Measurements from ENCODE around the gene GRK5.
"Not testable (repeated sequence)": the region's sequence is repeated elsewhere in the genome, so short reads cannot be mapped to it uniquely, and the experiment has no call there.

The GRK5 gene

DNA sequence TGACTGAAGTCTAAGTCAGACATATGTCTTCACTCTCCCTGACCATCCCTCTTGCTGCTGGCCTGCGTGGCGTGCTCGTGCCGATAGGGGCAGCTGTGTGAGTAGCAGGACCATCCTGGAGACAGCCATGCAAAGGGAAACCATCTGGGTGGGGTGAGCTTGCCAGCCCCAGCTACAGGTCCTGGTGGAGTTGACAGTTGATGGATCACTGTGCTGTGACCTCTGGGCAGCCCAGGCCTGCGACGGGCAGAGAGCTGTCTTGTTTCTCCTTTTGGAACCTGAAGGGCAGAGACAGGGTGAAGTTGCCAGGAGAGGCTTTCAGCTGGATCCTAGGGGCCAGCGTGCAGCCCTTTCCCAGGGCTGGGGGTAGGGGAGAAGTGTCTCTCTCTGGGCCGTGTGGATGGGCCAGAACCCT, 44.7 kb downstream of the GRK5 start:
- no peak for DNase-seq

DNA sequence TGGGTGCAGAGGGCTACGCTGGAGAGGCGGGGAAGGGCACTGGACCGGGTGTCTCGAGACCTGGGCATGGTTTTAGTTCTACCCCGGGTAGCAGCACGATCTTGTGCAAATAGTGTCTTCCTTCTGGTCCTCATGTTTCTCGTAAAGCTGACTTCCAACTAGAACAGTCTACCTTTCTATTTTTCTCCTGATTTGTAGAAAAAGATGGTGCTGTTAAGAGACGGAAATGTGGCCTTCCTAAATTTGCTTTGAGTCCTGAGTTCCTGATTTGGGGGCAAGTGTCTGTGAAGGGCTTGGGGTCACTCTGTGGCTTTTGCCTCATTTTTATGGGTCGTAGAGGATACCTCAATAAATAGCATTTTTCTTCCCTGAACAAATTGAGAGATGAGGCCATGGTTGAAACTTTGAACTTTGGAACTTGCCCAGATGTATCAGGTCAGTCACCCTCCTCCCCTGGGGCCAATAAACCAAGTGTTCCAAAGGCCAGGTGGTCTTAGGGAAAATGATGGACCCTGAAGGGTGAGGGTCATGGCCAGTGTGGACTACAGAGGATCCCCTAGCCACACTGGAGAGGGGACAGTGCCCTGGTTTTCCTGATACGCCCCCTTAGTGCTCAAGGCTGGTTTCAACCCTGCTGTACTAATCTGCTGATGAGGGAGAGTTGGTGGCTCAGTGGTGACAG, 45.2 kb downstream of the GRK5 start:
- DNase-seq = no peak

DNA sequence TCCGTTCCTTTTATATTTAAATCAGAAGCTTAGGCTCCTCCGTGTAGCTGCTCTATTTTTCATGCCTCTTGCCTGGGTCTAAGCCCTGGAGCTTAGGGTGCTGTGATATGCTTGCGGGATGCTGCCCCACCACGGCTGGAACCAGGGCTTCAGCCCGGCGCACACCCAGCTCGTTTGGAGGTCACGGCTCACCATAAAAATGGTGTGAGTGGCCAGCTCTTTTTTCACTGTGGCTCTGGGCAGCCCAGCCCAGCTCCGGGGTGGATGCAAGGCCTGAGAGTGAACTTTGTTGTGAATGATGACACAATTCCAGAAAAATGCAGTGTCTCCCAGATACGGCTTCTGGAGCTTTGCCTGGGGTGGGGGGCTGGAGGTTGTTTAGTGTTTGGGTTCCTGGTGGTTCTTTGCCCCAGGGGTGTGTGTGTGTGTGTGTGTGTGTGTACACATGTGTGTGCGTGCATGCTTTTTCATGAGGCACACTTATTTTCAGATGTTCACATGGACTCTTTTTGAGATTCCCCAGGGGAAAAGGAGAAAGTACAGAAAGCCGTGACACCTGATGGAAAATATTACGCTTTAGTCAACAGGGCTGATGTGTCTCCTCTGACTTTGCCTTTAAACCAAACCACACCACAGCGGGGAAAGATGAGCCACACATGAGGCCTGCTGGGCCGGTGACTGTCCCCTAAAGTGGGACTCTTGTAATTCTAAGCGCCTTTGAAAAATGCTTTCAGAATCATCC, 46.2 kb downstream of the GRK5 start:
- no peak for DNase-seq

DNA sequence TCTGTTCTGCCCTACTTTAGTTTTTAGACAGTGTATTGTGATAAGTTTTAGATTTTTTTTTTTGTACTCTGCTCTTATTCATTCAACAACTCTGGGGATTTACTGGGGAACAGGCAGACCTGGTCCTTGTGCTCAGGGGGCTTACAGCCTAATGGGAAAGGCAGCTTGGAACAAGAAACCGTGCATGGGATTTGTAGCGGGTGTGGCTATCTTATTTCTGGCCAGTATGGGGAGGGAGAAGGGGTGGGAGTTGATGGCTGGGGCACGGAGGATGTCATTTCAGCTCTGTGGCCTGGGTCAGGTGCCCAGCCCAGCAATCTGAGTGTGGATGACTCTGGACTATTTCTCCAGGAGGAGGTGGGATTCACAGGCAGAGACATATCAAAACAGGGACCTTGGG, 47.0 kb downstream of the GRK5 start:
- no peak for DNase-seq

DNA sequence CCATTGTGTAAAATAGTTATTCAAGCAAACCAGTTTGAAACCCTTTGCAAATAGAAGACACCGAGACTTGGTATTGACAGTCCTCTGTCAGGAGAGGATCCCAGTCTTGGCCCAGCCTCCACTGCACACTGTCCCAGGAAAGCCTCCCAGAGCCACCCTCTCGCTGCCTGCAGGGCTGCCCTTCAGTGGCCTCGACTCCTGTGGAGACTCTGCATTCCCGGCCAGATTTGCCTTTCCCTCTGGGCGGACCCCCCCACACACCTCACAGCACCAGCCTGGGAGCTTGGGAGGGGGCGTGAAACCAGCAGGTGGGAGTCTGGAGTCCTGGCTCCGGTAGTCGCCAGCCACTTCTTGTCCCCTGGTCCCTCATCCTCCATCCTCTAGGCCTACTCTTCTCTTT, 48.7 kb downstream of the GRK5 start:
- no peak for DNase-seq

DNA sequence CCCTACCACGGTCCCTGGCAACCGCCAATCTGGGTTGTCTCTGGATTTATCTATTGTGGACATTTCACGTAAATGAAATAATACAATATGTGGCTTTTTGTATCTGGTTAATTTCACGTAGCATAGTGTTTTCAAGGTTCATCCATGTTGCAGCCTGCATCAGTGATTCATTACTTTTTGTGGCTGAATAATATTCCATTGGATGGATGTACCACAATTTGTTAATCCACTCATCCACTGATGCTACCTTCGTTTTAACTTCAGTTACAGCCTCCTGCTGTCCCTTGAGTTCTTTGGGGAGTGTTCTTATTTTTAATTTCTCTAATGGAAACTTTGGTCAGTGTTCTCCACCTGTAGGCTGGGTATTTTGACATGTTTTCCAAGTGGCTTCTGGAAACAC, 49.5 kb downstream of the GRK5 start:
- DNase-seq = no peak

DNA sequence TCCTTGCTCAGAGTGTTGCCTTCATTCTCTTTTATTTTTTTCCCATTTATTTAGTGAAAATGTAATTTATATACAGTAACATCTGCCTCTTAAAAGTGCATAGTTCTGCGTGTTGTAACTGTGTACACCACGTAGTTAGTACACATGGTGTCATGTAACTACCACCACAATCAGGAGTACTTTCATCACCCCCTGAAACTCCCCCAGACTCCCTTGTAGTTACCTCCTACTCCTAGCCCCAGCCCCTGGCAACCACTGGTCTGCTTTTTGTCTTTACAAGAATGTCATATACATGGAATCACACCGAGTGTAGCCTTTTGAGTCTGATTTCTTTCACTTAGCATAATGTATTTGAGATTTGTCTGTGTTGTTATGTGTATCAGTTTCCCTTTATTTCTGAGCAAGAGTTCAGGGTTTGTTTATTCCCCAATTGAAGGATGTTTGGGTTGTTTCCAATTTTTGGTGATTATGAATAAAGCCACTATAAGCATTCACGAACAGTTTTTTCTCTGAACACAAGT, 50.6 kb downstream of the GRK5 start:
- DNase-seq = no peak

DNA sequence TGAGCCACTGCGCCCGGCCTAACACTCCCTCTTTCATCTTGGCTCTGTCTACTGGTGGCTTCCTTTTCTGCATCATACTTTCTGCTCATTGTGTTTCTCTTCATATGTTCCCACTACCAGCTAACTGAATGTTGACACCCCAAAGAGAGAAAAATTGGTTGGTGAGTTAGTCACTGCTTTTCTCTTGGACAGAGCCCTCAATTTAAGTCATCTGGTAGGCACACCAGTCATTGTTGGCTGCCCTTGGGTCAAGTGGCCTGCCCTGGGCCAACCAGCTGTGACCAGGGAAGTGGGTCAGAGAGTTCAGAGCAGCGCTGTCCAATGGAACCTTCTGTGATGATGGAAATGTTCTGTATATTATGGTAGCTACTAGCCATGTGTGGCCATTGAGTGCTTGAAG, 52.0 kb downstream of the GRK5 start:
- DNase-seq = no peak

DNA sequence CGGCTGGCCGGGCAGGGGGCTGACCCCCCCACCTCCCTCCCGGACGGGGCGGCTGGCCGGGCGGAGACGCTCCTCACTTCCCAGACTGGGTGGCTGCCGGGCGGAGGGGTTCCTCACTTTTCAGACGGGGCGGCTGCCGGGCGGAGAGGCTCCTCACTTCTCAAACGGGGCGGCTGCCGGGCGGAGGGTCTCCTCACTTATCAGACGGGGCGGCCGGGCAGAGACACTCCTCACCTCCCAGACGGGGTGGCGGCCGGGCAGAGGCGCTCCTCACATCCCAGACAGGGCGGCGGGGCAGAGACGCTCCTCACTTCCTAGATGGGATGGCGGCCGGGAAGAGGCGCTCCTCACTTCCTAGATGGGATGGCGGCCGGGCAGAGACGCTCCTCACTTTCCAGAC, 53.6 kb downstream of the GRK5 start:
- DNase-seq = not testable (repeated sequence)

DNA sequence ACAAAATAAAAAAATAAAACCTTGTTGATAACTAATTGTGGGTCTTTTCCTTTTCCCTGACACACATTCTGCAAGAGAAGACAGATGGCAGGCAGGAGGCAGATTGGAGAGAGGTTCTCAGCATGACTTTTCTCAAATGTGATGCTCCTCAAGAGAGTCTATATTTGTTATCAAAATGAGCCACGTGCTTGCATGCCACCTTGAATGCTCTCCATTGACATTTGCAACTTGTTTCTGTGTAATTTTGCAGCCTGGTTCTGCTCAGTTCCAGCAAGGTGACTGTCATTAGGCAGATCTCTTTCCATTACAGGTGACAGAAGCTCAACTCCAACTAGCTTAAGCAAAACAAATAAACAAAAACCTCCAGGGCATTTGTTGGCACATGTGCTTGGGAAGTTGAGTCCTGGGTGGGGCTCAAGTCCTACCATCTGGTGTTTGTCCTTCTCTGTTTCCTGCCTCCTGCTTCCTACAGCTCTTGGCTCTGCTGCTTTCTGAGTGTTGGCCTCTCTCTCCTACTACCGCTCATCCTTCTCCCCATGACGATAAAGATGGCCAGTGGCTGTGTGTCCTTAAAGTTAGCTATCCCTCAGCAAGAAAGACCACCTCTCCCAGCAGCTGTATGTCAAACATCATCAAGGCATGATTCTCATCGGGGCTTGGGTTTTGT, 56.7 kb downstream of the GRK5 start:
- DNase-seq = no peak

DNA sequence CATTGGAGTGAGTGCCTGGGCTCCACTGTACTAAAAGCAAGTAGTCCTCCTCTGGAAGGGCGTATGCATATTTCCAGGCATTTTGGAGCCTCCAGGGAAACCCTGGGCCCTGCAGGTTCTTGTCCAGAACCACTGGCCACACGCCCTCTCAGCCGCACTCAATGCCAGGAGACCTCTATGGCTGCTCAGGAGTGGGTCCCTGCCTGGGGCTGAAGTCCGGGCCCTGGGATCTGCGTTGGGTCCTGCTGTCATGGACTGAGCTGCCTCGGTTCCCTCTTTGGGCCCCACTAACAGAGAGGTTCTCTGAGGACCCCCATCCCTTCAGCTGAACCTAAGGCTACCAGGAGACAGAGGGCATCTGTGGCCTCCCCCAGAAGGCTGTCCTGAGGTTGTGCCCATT, 58.3 kb downstream of the GRK5 start:
- no peak for DNase-seq

DNA sequence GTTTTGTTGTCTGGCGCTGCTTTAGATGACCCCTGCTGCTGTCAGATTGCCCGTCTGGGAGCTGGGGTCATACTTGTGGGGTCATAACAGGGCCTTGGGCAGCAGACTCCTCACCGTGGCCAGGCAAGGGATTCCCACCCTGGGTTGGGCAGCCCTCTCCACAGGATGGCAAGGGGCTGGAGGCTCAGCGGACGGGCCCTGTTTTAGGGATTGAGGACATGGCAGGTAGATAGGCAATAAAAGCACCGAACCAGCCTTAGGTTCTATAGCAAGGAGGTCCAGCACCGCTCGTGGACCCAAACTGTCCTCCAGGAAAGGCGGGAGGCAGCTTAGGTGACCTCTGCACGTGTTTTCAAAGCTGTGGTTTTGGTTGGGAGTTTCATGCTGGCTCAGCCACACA, 60.0 kb downstream of the GRK5 start:
- DNase-seq = no peak

DNA sequence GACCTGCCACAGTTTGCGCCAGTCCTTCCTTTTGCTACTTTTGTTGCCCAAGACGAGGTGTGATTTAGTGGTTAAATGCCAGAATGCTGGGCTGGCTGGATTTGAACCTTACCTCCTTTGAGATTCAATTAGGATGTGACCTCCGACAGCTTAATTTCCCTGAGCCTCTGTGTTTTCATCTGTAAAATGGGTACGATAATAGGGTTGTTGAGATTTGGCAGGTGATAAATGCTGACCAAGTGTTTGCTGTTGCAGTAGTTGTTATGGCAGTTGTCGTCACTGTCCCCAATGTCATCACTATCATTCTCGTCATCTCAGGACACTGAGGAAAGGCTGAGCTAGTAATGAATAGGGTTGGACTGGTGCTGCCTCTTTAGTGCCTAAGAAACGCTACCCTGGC, 61.1 kb downstream of the GRK5 start:
- DNase-seq = no peak

DNA sequence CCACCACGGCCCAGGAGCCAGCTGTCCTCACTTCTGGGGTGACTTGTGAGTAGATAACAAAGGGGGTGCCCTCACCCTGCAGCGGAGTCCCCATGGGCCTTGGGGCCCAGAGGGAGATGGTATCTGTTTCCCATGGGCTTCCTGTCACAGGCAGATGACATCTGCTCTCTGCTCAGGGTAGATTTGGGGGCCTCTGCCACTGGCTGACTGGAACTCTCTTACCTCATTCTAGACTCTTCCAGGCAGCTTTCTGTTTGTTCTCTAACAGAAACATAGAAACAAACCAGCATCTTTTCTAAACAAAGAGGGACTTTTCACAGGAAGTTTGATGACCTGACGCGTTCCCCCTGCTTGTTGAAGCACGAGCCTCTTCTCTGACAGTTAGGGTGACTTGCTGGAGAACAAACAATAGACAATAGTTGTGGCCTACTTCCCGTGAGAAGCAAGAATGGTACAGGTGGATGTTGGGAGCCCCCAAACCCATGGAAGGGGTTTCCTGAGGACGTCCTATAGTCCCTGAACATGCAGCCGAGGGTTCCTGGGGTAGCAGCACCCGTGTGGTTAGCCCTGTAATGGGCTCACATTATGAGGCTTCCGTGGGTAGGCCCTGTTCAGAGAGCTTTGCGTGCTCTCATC, 61.6 kb downstream of the GRK5 start:
- DNase-seq = no peak

DNA sequence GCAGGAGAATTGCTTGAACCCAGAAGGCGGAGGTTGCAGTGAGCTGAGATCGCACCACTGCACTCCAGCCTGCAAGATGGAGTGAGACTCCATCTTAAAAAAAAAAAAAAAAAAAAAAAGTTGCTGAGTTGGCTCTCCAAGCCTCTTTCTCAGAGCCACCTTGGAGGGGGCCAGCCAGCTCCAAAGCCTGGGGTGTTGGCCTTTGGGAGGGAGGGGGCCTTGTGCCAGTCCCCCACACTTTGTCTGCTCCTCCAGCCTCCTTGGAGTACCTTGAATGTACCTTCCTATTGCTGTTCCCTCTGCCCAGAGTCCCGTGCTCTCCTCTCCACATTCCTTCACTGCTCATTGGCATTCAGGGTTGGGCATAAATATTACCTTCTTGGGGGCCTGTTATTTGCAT, 62.4 kb downstream of the GRK5 start:
- no peak for DNase-seq

DNA sequence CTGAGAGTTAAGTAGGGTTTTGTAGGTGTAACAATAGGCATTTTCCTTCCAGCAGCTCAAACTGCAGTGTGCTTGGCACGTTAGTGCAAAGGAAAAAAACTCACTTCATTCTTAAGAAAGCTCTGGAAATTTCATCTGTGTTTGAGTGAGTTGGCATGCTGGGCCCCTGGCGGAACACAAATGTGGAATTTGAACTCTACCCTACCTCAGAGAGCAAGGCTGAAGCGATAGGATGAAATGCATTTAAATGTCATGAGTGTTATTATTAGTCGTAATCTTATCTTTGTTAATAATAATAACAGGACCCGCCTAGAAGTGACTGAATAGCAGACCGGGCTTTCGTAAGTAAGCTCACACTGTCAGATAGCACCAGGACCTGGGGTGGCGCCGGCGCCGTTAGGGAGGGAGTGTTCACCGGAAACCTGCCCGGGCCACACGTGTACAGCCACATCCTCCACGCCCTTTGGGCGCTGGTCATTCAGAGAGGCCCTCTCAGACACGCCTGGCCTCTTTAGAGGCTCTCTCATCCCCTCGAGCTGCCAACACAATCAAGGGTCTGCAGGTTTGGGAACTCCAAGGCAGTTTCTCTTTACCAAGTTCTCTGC, 63.5 kb downstream of the GRK5 start:
- DNase-seq = no peak

DNA sequence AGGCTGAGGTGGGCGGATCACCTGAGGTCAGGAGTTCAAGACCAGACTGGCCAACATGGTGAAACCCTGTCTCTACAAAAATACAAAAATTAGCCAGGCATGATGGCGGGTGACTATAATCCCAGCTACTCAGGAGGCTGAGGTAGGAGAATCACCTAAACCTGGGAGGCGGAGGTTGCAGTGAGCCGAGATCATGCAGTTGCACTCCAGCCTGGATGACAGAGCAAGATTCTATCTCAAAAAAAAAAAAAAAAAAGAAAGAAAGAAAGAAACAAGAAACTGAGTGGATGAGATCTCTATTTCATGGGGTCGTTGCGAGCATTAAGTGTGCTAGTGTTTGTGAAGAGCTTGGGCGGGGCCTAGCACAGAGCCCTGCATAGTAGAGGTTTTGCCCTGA, 65.0 kb downstream of the GRK5 start:
- DNase-seq = not testable (repeated sequence)

DNA sequence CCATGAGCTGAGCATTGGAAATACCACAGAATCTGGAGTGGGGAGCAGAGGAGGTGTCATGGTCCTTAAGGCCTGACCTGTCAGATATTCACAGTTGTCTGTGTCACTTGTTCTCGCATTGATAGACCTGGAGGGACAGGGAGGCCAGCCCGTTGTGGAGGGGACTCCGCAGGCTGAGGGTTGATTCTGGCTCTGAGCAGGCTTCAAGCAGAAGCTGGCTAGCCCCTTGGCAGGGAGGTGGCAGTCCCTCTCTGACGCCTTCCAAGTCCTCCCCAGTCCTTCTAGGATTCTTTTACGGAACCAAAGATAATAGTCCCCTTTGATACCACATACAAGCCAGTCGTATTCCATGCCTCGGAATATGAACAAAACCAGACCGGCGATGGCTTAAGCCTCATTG, 65.4 kb downstream of the GRK5 start:
- no peak for DNase-seq

DNA sequence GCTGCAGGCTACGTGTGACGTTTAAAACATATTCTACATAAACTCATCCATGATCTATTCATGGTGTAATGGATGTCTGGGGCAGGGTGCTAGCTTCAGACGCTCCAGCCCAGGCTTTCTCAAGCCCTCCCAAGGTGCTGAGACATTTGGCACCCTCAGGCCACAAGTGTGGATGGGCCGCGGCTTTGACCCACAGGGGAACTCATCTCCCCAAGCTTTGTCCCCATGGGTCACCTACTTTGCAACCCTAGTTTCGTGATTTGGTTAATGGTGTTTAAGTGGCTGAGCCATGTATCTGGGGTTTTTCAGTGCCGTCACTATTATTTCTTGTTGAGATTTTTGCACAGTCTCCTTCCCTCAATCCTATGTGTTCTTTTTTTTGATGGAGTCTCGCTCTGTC, 66.0 kb downstream of the GRK5 start:
- no peak for DNase-seq

DNA sequence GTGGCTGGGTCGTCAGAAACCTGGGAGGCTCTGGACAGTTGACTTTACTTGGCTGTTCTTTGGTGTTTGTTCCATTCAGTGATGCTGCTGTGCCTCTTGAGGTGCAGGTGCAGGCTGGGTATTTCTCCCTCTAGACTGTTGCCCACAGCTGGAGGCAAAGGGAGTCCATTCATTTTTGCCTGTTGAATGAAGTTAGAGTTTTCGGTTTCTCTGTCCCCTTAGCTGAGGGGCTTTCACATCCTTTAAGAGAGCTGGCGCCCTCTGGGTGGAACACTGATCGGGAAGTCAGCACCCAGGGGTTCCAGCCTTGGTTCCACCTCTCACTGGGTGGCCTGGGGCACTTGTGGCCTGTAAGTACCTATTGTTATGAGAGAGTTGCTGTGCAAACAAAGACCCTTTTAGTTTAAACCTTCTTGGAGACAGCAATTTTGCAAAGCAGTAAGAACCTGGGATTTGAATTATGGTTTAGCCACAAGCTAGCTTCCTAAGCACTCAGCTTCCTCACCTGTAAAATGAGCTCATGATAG, 67.2 kb downstream of the GRK5 start:
- DNase-seq = no peak

DNA sequence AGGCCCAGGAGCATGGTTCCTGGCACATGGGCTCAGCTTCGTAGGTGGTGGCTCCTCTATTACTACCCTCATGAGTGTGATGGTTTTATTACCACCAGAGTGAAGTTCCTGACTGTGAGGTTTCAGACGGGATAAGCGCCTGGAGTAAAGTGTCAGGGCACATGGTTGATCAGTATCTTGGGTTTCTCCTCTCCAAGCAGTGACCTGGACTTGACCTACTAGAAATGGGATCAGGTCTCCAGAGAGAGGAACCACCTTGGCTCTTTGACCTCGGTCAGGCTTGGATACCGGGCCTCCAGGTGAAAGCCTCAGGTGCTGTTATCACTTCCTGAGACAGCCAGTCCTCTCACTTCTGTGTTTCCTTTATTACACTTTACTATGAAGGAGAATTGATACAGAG, 67.7 kb downstream of the GRK5 start:
- DNase-seq = no peak

DNA sequence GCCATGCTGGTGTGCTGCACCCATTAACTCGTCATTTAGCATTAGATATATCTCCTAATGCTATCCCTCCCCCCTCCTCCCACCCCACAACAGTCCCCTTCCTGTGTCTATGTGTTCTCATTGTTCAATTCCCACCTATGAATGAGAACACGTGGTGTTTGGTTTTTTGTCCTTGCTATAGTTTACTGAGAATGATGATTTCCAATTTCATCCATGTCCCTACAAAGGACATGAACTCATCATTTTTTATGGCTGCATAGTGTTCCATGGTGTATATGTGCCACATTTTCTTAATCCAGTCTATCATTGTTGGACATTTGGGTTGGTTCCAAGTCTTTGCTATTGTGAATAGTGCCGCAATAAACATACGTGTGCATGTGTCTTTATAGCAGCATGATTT, 68.8 kb downstream of the GRK5 start:
- DNase-seq = not testable (repeated sequence)

DNA sequence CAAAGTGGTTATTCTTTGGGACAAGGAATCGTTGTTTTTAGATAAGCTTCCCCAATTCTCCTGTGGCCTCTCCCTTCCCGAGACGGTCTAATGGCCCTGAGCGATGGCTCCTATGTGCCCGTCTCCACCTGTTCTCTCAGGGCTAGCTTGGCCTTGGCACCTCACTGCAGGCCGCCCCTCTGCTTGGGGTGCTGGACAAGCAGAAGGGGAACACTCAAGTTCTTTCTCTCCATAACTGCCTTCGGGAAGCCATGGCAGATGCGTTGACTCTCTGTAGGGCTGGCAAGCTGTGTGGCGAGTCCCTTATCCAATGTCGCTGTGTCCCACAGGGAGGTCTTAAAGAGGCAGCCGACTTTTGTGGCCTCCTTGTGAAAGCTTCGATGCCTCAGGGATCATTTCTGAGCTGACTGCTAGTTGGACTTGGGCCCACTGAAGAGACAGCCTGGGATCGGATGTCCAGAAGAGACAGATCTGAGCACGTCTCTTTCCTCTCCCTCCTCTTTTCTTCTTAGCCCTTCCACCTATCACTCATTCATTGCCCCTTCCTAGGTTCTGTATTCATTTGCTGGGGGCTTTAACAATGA, 70.8 kb downstream of the GRK5 start:
- no peak for DNase-seq
